GM12891 (cell line): ENCODE measurements around the gene MAS1L.

Source experiments
- POLR2A ChIP-seq: IDR thresholded peaks from 2 replicates; pipeline ENCODE4 v1.6.1; 2011; ENCODE audit warnings: low read depth, low read length, control low read depth
- POLR2AphosphoS5 ChIP-seq: IDR thresholded peaks from 2 replicates; pipeline ENCODE4 v1.6.1; 2011; ENCODE audit warnings: low read depth, low read length, control low read depth

DNA sequence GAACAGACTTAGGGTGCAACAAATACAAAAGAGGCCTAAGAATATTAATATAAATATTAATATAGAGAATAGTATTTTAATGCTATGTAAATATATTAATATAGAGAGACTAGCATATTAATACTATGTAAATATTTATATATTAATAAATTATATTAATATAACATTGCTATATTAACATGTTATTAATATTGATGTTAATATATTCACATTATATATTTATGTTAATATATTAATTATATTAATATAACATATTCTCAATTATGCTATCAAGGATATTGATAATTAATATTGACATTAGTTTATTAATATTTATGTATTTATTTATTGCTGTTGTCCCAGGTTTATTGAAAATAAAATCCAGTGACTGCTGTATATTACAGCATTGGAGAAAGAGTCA is 1.1 kb upstream of the MAS1L start:
- TF ChIP-seq POLR2A: no peak
- TF ChIP-seq POLR2AphosphoS5: no peak
